ENCODE measurements around the gene CENPL.

CENPL gene

GRCh38 chr1:173870252-173871075, 45.8 kb upstream of the CENPL start:
- H3K27me3 ChIP-seq (ENCODE audit: control insufficient read depth, low read length) = no peaks in the 10 kb centered on the region
- H3K4me1 ChIP-seq (ENCODE audit: control insufficient read depth, low read length) = peaks cover 42% of the 10 kb centered on the region
- H3K79me2 ChIP-seq (ENCODE audit: control insufficient read depth, low read length) = peaks cover 45% of the 10 kb centered on the region
- peaks cover 28% of the 10 kb centered on the region for H3F3A ChIP-seq (ENCODE audit: control insufficient read depth, insufficient read depth)
- peak overlapping the region; percentile 96 for H3K4me3 ChIP-seq (ENCODE audit: low read length)
- H3K27ac ChIP-seq (ENCODE audit: low read depth, low read length) = peak overlapping the region; percentile 10; the same call in 1 of the 2 replicates
- H4K20me1 ChIP-seq (ENCODE audit: control insufficient read depth, insufficient read depth, low read depth, low read length) = peaks cover 14% of the 10 kb centered on the region; the same call in 1 of the 2 replicates
- H3K9me3 ChIP-seq (ENCODE audit: control insufficient read depth, insufficient read depth, low read length) = no peaks in the 10 kb centered on the region
- peak overlapping the region; percentile 93 for H3K4me2 ChIP-seq (ENCODE audit: low read length)
- H3K9me2 ChIP-seq (replicated peaks; ENCODE audit: control insufficient read depth, low read length) = no peaks in the 10 kb centered on the region
- TF ChIP-seq EZH2phosphoT487 (IDR thresholded peaks at IDR 0.05; ENCODE audit: borderline replicate concordance, low read length) (no peak), CTCF (IDR thresholded peaks at IDR 0.05; ENCODE audit: low read depth, low read length, poor library complexity, severe bottlenecking) (no peak)
- peaks cover 49% of the 10 kb centered on the region for H3K36me3 ChIP-seq (ENCODE audit: control insufficient read depth, low read length)

- TF ChIP-seq CTCF (IDR thresholded peaks at IDR 0.05; ENCODE audit: low read depth, low read length, poor library complexity, severe bottlenecking) (no peak), EZH2phosphoT487 (IDR thresholded peaks at IDR 0.05; ENCODE audit: borderline replicate concordance, low read length) (no peak)
- Histone ChIP-seq H4K20me1 (ENCODE audit: control insufficient read depth, insufficient read depth, low read depth, low read length) (peaks cover 24% of the 10 kb centered on the region; the same call in 1 of the 2 replicates), H3K79me2 (ENCODE audit: control insufficient read depth, low read length) (peaks cover 59% of the 10 kb centered on the region), H3K9me3 (ENCODE audit: control insufficient read depth, insufficient read depth, low read length) (no peaks in the 10 kb centered on the region), H3F3A (ENCODE audit: control insufficient read depth, insufficient read depth) (peaks cover 43% of the 10 kb centered on the region), H3K4me2 (ENCODE audit: low read length) (peak overlapping the region; percentile 93), H3K4me1 (ENCODE audit: control insufficient read depth, low read length) (peaks cover 57% of the 10 kb centered on the region), H3K9me2 (replicated peaks; ENCODE audit: control insufficient read depth, low read length) (no peaks in the 10 kb centered on the region), H3K4me3 (ENCODE audit: low read length) (peak overlapping the region; percentile 96), H3K27ac (ENCODE audit: low read depth, low read length) (peak overlapping the region; percentile 94), H3K36me3 (ENCODE audit: control insufficient read depth, low read length) (peaks cover 61% of the 10 kb centered on the region), H3K27me3 (ENCODE audit: control insufficient read depth, low read length) (no peaks in the 10 kb centered on the region)
Measured at GRCh38 chr1:173869021-173869359, 44.3 kb upstream of the CENPL start.

GRCh38 chr1:173868266-173869020, 43.8 kb upstream of the CENPL start, which contains the start of gene ZBTB37:
Gene ZBTB37, plus strand, starts transcription at chr1:173868380. Its CDS starts 1,846 bp downstream, at chr1:173870226.
- Histone ChIP-seq H3K4me2 (ENCODE audit: low read length) (peak within 1 kb of the TSS; percentile 93), H3K27ac (ENCODE audit: low read depth, low read length) (peak within 1 kb of the TSS; percentile 94), H3K36me3 (ENCODE audit: control insufficient read depth, low read length) (peaks cover 64% of the 10 kb centered on the region), H3K27me3 (ENCODE audit: control insufficient read depth, low read length) (no peaks in the 10 kb centered on the region), H3K79me2 (ENCODE audit: control insufficient read depth, low read length) (peaks cover 59% of the 10 kb centered on the region), H3K4me3 (ENCODE audit: low read length) (peak within 1 kb of the TSS; percentile 96), H3K9me3 (ENCODE audit: control insufficient read depth, insufficient read depth, low read length) (no peaks in the 10 kb centered on the region), H3K4me1 (ENCODE audit: control insufficient read depth, low read length) (peaks cover 62% of the 10 kb centered on the region), H3F3A (ENCODE audit: control insufficient read depth, insufficient read depth) (peaks cover 49% of the 10 kb centered on the region), H3K9me2 (replicated peaks; ENCODE audit: control insufficient read depth, low read length) (no peaks in the 10 kb centered on the region), H4K20me1 (ENCODE audit: control insufficient read depth, insufficient read depth, low read depth, low read length) (peaks cover 29% of the 10 kb centered on the region; the same call in 1 of the 2 replicates)
- TF ChIP-seq EZH2phosphoT487 (IDR thresholded peaks at IDR 0.05; ENCODE audit: borderline replicate concordance, low read length) (no peak), CTCF (IDR thresholded peaks at IDR 0.05; ENCODE audit: low read depth, low read length, poor library complexity, severe bottlenecking) (no peak)

Data from DOHH2 (cell line).